Lower leg skin (tissue), 4 donors: ENCODE results near the gene SLC6A7. TPM values are rescaled to one million over a fixed set of nuclear protein-coding genes. Genes with fewer than 3 reads are reported as not detected.
"Not testable (repeated sequence)": the region's sequence is repeated elsewhere in the genome, so short reads cannot be mapped to it uniquely, and the experiment has no call there.

Source experiments
- DNase-seq, 2 donors: peaks; one replicate each; pipeline ENCODE4 v3.0.0-alpha.2; 2019; ENCODE audit warnings: low spot score in 2 of 2
- H3K4me3 ChIP-seq: fragments of 200-600 bp; sonication (generic); 2 replicates; pipeline ENCODE4 v1.5.1; 2017; ENCODE audit warnings: mild to moderate bottlenecking, low read depth; ENCODE audit not compliant: poor library complexity, severe bottlenecking
- CTCF ChIP-seq, 3 donors: fragments of 450-650 bp; IDR thresholded peaks; one replicate each; pipeline ENCODE4 v1.5.1; 2016; ENCODE audit warnings: antibody characterized with exemption in 3 of 3, mild to moderate bottlenecking in 3 of 3, moderate library complexity in 2 of 3
- POLR2A ChIP-seq, 2 donors: fragments of 450-650 bp; IDR thresholded peaks; one replicate each; pipeline ENCODE4 v1.6.1; 2016 to 2017; ENCODE audit warnings: antibody characterized with exemption in 2 of 2, mild to moderate bottlenecking in 1 of 2, moderate library complexity in 1 of 2
- WGBS, 2 donors: methylation state at CpG; one replicate each; pipeline ENCODE4 v1.1.5; 2018; 5-methylcytosine and 5-hydroxymethylcytosine counted together
- intact Hi-C: fragments of 100-400 bp; cut with DNase I; formaldehyde crosslinking; loops from one replicate; pipeline ENCODE4 v1.15.0; 2023; ENCODE audit warnings: low total_unique reads
- total RNA-seq, 4 donors: library from RNA; depleted of rRNA; stranded (reverse); fragments of >200 nt; gene quantifications; one replicate each; pipeline ENCODE4 v1.1.0, GENCODE V29; 2016

The SLC6A7 gene
- total RNA-seq, 4 donors from 2014 or later: 0.88 TPM; not detected in 3

GRCh38 chr5:150229571-150229970 is 39.7 kb downstream of the SLC6A7 start:
- 68 to 85% methylated on average over 3 of the region's 3 CpGs for WGBS, 2 donors

GRCh38 chr5:150230842-150231241 is 41.0 kb downstream of the SLC6A7 start:
- intact Hi-C loops: no loop called here
- H3K4me3 ChIP-seq: no peak overlapping the region
- TF ChIP-seq POLR2A (IDR thresholded peaks at IDR 0.05) (no peak), CTCF (IDR thresholded peaks at IDR 0.05) (no peak)
- no peak for DNase-seq
- WGBS, 2 donors: 93 to 94% methylated on average over 7 of the region's 7 CpGs

More at GRCh38 chr5:150229571-150229970, 39.7 kb downstream of the SLC6A7 start:
- intact Hi-C loops: no loop called here
- TF ChIP-seq CTCF (IDR thresholded peaks at IDR 0.05) (no peak), POLR2A (IDR thresholded peaks at IDR 0.05) (no peak)
- no peak for DNase-seq
- no peak overlapping the region for H3K4me3 ChIP-seq

- H3K4me3 ChIP-seq, DNase-seq, intact Hi-C loops: not testable (repeated sequence)
- WGBS, 2 donors: 88 to 97% methylated on average over 5 of the region's 5 CpGs
These were observed 43.8 kb downstream of the SLC6A7 start for GRCh38 chr5:150233706-150234105.

GRCh38 chr5:150234576-150235499 is 45.0 kb downstream of the SLC6A7 start:
- TF ChIP-seq CTCF (IDR thresholded peaks at IDR 0.05) (no peak), POLR2A (IDR thresholded peaks at IDR 0.05) (no peak)
- no peak overlapping the region for H3K4me3 ChIP-seq
- intact Hi-C loops: no loop called here
- no peak for DNase-seq
- WGBS, 2 donors: 82 to 83% methylated on average over 5 of the region's 5 CpGs

GRCh38 chr5:150235500-150235854 is 45.6 kb downstream of the SLC6A7 start:
- H3K4me3 ChIP-seq: no peak overlapping the region
- intact Hi-C loops: no loop called here
- WGBS, 2 donors: 79 to 89% methylated on average over 5 of the region's 5 CpGs
- no peak for TF ChIP-seq CTCF (IDR thresholded peaks at IDR 0.05)
- no peak for TF ChIP-seq POLR2A (IDR thresholded peaks at IDR 0.05)
- no peak for DNase-seq

- WGBS, 2 donors: 84 to 89% methylated on average over 2 of the region's 2 CpGs
These were observed 46.5 kb downstream of the SLC6A7 start for GRCh38 chr5:150236313-150236712.

More at GRCh38 chr5:150236313-150236712, 46.5 kb downstream of the SLC6A7 start:
- intact Hi-C loops: no loop called here
- no peak for DNase-seq
- TF ChIP-seq POLR2A (IDR thresholded peaks at IDR 0.05) (no peak), CTCF (IDR thresholded peaks at IDR 0.05) (no peak)
- no peak overlapping the region for H3K4me3 ChIP-seq
